D721Med (cell line): Measurements from ENCODE around the gene EFNB3.

Source experiments
- DNase-seq: peaks from one replicate; pipeline ENCODE4 v3.0.0; 2011; ENCODE audit warnings: low spot score; ENCODE audit not compliant: insufficient read length
- FAIRE-seq: peaks from 2 replicates; lab custom pipeline; 2011; peaks lifted over from hg19 to GRCh38; lab: Jason Lieb, UNC
- TF ChIP-seq, protein P1 (sequence below): IDR thresholded peaks from 2 replicates; pipeline ENCODE4 v1.5.1; 2012; ENCODE audit warnings: mild to moderate bottlenecking, control low read depth; ENCODE audit not compliant: insufficient read depth; ENCODE audit errors: missing control alignments

Gene EFNB3

DNA sequence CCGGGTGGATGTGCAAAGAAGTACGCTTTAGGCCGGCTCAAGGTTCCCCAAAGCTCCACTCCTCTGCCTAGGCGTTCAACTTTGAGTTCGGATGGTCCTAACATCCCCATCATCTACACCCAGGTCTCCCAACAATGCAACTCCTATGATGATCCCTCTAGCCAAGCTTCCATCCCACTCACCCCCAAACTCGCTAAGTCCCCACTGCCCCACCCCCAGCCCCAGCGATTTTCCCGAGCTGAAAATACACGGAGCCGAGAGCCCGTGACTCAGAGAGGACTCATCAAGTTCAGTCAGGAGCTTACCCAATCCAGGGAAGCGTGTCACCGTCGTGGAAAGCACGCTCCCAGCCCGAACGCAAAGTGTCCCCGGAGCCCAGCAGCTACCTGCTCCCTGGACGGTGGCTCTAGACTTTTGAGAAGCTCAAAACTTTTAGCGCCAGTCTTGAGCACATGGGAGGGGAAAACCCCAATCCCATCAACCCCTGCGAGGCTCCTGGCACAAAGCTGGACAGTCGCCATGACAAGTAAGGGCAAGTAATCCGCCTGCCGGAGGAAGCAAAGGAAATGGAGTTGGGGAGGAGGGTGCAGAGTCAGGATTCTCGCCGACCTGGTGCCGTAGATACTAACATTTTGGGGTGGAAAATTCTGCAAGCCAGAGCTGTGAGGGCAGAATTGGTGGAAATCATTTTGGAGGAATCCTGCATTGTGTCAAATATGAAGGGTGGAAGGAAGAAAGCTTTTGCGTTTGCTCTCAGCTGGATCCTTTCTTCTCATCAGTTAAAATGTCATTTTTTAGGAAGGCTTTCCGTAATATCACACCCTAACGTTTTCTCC is 17.7 kb upstream of the EFNB3 start, which contains the start of gene TP53:
Gene TP53, minus strand, starts transcription at position 419 of the 836 bp plus-strand sequence. CDS start 10,896 bp downstream, outside the sequence.
- peak; percentile 32 for FAIRE-seq
- TF ChIP-seq, protein P1, sequence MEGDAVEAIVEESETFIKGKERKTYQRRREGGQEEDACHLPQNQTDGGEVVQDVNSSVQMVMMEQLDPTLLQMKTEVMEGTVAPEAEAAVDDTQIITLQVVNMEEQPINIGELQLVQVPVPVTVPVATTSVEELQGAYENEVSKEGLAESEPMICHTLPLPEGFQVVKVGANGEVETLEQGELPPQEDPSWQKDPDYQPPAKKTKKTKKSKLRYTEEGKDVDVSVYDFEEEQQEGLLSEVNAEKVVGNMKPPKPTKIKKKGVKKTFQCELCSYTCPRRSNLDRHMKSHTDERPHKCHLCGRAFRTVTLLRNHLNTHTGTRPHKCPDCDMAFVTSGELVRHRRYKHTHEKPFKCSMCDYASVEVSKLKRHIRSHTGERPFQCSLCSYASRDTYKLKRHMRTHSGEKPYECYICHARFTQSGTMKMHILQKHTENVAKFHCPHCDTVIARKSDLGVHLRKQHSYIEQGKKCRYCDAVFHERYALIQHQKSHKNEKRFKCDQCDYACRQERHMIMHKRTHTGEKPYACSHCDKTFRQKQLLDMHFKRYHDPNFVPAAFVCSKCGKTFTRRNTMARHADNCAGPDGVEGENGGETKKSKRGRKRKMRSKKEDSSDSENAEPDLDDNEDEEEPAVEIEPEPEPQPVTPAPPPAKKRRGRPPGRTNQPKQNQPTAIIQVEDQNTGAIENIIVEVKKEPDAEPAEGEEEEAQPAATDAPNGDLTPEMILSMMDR: no peak
- no peak for DNase-seq

DNA sequence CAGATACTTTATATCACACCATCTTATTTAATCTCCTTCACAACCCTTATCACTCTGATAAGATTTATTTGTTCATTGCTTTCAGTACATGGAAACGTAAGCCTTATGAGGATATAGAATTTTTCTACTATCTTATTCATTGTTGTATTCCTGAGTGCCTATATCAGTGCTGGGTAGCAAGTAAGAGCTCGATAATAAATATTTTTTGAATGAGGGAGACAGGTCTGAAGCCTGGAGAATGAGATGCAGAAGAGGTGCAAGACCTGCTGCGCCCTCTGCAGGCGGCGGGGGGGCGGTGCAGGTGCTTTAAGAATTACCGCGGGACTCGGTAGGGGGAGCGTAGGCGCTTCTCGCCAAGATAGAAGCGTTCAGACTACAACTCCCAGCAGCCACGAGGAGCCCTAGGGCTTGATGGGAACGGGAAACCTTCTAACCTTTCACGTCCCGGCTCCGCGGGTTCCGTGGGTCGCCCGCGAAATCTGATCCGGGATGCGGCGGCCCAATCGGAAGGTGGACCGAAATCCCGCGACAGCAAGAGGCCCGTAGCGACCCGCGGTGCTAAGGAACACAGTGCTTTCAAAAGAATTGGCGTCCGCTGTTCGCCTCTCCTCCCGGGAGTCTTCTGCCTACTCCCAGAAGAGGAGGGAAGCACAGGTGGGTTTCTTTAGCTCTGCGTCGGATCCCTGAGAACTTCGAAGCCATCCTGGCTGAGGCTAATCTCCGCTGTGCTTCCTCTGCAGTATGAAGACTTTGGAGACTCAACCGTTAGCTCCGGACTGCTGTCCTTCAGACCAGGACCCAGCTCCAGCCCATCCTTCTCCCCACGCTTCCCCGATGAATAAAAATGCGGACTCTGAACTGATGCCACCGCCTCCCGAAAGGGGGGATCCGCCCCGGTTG is 16.8 kb upstream of the EFNB3 start, which contains the start of gene WRAP53:
Gene WRAP53, plus strand, starts transcription at position 570 of the 900 bp plus-strand sequence. Its CDS starts 172 bp downstream, at position 742.
- FAIRE-seq: no peak
- TF ChIP-seq, protein P1: peak; percentile 73
- DNase-seq: peak; percentile 61

GRCh38 chr17:7688808-7689316 is 16.1 kb upstream of the EFNB3 start:
- TF ChIP-seq, protein P1: no peak
- DNase-seq (no peak), FAIRE-seq (no peak)

GRCh38 chr17:7695586-7695985 is 9.4 kb upstream of the EFNB3 start:
- TF ChIP-seq, protein P1: no peak
- peak; percentile 96 for FAIRE-seq
- peak; percentile 72 for DNase-seq

DNA sequence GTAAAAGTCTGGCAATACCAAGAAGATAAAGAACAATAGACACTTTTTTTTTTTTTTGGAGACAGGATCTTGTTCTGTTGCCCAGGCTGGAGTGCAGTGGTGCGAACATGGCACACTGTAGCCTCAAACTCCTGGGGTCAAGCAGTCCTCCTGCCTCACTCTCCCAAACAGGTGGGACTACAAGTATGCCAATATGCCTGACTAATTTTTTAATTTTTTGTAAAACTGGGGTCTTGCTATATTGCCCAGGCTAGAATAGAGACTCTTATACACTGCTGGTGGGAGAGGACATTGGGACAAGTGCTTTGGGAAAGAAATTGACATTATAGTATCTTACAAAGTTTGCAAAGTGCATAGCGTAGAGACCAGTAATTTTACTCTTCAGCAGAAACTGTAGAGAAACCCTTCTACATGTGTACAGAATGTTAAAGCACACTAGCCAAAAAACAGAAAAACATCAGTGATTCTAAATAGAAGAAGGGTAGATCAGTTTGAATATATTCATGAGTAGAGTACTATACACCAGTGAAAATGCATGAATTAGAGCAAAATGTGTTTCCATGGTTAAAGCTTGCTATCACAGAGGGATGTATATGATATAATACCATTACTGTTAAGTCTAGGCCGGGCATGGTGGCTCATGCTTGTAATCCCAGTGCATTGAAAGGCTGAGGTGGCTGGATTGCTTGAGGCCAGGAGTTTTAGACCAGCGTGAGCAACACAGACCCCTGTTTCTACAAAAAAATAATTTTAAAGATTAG is 7.0 kb upstream of the EFNB3 start:
- TF ChIP-seq, protein P1: no peak
- DNase-seq (no peak), FAIRE-seq (no peak)

- DNase-seq (no peak), FAIRE-seq (no peak)
- TF ChIP-seq, protein P1: no peak
Measured at GRCh38 chr17:7700510-7700909, 4.5 kb upstream of the EFNB3 start.
